ENCODE data around the gene A4GALT.
"Not testable (repeated sequence)": the region's sequence is repeated elsewhere in the genome, so short reads cannot be mapped to it uniquely, and the experiment has no call there.

Gene A4GALT

DNA sequence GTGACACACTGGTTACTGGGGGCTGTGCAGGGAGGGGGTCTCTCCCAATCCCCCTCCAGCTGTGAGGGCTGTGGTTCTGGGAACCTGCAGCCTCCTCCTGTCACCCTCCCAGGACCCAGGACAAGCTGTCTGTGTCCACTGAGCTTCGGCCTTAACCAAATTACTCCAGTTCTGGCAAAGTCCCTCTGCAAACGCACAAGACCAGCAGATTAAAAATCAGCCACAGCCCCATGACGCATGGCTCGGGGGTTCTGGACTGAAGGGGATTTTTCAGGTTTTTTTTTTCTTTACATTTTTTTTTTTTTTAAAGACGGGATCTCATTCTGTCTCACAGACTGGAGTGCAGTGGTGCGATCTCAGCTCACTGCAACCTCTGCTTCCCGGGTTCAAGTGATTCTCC is 32.2 kb upstream of the A4GALT start:
- no peaks in the 10 kb centered on the region for H3K27me3 ChIP-seq (ENCODE audit: low read depth)
- no peaks in the 10 kb centered on the region for H3K36me3 ChIP-seq (replicated peaks)
- no peaks in the 10 kb centered on the region for H3K4me1 ChIP-seq
- H3K9me3 ChIP-seq = no peaks in the 10 kb centered on the region; the same call in 1 of the 2 replicates
- no peak overlapping the region for H3K4me3 ChIP-seq
- in situ Hi-C loops (cut with MboI; ENCODE audit: low sequenced_read_pairs) = no loop called here
- DNase-seq (ENCODE audit: low spot score in 2 of 2) = no peak

DNA sequence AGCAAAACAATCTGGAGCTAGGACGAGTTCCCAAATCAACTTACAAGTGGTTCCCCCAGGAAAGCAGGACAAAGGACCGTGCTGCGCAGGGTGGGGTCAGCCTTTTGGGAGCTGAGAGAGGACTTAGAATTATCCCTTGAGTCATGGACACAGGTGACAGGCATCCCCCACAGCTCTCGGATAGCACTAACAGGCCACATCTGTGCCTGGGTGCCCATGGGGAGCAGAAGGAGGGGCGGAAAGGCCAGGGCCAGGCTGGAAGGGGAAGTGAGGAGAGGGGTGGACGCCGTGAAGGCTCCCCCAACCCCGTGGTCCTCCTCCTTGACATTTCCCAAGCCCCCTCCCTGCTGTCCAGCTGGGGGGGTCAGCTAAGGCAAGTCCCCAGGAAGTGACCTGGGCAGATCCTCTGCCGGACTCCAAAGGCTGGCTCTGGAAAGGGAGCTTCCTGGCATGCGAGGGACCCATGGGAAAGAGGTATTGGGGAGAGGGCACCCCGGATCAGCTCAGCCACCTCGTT is 31.6 kb upstream of the A4GALT start:
- in situ Hi-C loops (cut with MboI; ENCODE audit: low sequenced_read_pairs) = no loop called here

DNA sequence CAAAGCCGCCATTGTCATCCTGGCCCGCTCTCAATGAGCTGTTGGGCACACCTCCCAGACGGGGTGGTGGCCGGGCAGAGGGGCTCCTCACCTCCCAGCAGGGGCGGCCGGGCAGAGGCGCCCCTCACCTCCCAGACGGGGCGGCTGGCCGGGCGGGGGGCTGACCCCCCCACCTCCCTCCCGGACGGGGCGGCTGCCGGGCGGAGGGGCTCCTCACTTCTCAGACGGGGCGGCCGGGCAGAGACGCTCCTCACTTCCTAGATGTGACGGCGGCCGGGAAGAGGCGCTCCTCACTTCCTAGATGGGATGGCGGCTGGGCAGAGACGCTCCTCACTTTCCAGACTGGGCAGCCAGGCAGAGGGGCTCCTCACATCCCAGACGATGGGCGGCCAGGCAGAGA is 29.8 kb upstream of the A4GALT start:
- not testable (repeated sequence) for H3K4me3 ChIP-seq

More for the DNA sequence above, 31.6 kb upstream of the A4GALT start:
- DNase-seq (ENCODE audit: low spot score in 2 of 2) = no peak
- H3K4me3 ChIP-seq = no peak overlapping the region
- H3K36me3 ChIP-seq (replicated peaks) = no peaks in the 10 kb centered on the region
- no peaks in the 10 kb centered on the region for H3K4me1 ChIP-seq
- H3K27me3 ChIP-seq (ENCODE audit: low read depth) = no peaks in the 10 kb centered on the region
- no peaks in the 10 kb centered on the region; the same call in 1 of the 2 replicates for H3K9me3 ChIP-seq

DNA sequence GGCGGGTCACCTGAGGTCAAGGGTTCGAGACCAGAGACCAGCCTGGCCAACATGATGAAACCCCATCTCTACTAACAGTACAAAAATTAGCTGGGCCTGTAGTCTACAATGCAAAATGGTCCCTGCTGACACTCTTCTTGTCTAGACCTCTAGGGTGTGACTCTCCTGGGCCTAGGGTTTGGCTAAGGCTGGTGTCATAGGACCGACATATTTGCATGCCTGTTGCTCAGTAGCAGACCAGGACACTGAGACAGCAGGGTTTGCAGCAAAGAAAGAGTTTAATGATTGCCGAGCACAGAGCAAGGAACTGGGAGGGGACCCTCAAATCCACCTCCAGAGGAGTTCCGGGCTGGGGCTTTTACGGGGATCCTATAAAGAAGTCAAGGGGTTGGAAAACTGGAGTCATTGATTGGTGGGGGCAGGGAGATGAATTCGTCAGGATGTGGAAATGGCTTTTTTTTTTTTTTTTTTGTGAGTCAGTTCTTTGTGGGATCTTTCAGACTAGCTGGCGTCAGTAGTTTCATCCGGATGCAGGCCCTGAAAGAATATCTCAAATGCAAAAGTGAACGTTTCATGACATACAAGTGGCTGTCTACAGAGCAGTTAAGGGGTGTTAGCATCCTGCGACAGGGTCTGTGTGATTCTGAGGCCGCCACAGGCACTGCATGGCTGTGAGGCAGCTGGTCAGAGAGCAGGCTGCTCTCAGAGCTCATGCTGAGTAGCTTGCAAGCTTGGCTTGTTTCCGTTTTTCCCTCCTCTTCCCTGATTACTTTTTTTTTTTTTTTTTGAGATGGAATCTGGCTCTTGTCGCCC is 27.2 kb upstream of the A4GALT start:
- H3K4me1 ChIP-seq = peaks cover 18% of the 10 kb centered on the region
- no peaks in the 10 kb centered on the region for H3K27me3 ChIP-seq (ENCODE audit: low read depth)
- DNase-seq (ENCODE audit: low spot score in 2 of 2) = no peak

More for the DNA sequence above, 29.8 kb upstream of the A4GALT start:
- in situ Hi-C loops (cut with MboI; ENCODE audit: low sequenced_read_pairs); H3K4me1 ChIP-seq; H3K9me3 ChIP-seq; H3K27me3 ChIP-seq (ENCODE audit: low read depth); H3K36me3 ChIP-seq (replicated peaks); DNase-seq (ENCODE audit: low spot score in 2 of 2): not testable (repeated sequence)

DNA sequence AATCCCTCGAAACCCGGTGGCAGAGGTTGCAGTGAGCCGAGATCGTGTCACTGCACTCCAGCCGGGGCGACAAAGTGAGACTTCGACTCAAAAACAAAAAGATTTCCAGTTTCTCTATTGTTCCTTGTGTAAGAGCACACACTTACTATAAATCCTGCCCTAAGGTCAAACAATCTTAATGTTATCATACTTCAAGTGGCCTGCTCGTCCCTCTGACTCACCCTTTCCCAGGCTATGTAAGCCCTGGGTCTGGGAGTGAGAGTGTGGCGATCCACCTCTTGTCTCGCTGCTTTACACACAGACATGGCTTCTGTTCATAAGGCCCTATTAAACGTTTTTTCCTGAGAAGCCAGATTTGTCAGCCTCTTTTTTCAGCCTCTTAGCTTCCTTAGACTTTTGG is 24.4 kb upstream of the A4GALT start:
- Histone ChIP-seq H3K4me1 (peaks cover 34% of the 10 kb centered on the region), H3K27me3 (ENCODE audit: low read depth) (no peaks in the 10 kb centered on the region), H3K36me3 (replicated peaks) (no peaks in the 10 kb centered on the region), H3K9me3 (no peaks in the 10 kb centered on the region), H3K4me3 (no peak overlapping the region)
- peak; percentile 32 to 34 for DNase-seq (ENCODE audit: low spot score in 2 of 2)
- in situ Hi-C loops (cut with MboI; ENCODE audit: low sequenced_read_pairs) = no loop called here

More for the DNA sequence above, 27.2 kb upstream of the A4GALT start:
- in situ Hi-C loops (cut with MboI; ENCODE audit: low sequenced_read_pairs) = no loop called here
- H3K4me3 ChIP-seq = no peak overlapping the region
- H3K9me3 ChIP-seq = no peaks in the 10 kb centered on the region; the same call in 1 of the 2 replicates
- no peaks in the 10 kb centered on the region for H3K36me3 ChIP-seq (replicated peaks)

DNA sequence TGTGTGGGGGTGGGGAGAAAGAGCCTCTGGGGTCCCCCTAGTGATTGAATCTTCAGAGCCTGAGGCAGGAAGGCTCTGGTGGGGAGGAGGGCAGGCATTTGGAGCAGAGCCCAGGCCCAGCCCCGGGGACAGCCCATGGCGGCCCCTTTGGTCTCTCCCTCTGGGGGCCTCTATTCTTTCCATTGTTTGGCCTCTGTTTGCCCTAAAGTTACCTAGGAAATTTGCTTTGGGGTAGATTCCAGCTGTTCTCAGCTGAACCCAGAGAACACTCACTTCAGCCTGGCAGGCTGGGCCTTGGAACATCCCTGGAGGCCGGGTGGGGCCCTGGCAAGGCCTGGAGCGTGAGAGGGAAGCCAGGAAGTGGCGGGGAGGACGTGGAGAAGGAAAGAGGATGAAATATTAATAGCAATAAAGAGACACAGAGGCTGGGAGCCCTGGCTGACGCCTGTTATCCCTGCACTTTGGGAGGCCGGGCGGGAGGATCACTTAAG is 22.9 kb upstream of the A4GALT start:
- peak; percentile 21 to 59 for DNase-seq (ENCODE audit: low spot score in 2 of 2)
- no peaks in the 10 kb centered on the region for H3K27me3 ChIP-seq (ENCODE audit: low read depth)
- no peaks in the 10 kb centered on the region for H3K36me3 ChIP-seq (replicated peaks)
- H3K9me3 ChIP-seq = no peaks in the 10 kb centered on the region
- H3K4me3 ChIP-seq = no peak overlapping the region
- in situ Hi-C loops (cut with MboI; ENCODE audit: low sequenced_read_pairs) = no loop called here
- H3K4me1 ChIP-seq = peaks cover 44% of the 10 kb centered on the region

DNA sequence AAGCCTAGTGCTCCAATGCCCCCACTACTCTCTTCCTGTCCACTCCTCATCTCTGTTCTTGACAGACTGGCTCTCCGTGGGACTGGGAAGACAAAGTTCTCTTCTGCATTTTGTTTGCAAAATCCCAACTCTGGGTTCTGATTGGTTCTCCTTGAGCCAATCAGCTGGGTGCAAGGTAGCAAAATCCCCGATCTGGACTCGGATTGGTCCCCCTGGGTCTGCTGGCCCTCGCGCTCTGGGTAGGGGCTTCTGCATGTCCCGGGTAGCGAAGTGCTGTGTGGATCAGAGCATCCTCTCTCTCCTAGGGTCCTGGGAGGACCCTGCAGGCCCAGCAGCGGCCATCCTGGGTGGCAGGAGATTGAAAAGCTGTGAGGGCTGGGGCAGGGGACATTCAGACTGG is 22.3 kb upstream of the A4GALT start:
- H3K4me1 ChIP-seq = peaks cover 44% of the 10 kb centered on the region
- in situ Hi-C loops (cut with MboI; ENCODE audit: low sequenced_read_pairs) = no loop called here
- H3K27me3 ChIP-seq (ENCODE audit: low read depth) = no peaks in the 10 kb centered on the region
- no peak for DNase-seq (ENCODE audit: low spot score in 2 of 2)
- H3K4me3 ChIP-seq = no peak overlapping the region
- H3K36me3 ChIP-seq (replicated peaks) = no peaks in the 10 kb centered on the region
- no peaks in the 10 kb centered on the region for H3K9me3 ChIP-seq

DNA sequence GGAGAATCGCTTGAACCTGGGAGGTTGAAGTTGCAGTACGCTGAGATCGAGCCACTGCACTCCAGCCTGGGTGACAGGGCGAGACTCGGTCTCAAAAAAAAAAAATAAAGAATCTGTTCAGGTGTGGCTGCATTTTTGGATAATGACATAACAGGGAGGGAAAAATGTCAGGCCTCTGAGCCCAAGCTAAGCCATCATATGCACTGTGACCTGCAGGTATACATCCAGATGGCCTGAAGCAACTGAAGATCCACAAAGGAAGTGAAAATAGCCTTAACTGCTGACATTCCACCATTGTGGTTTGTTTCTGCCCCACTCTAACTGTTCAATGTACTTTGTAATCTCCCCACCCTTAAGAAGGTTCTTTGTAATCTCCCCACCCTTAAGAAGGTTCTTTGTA is 19.6 kb upstream of the A4GALT start:
- H3K36me3 ChIP-seq (replicated peaks); H3K4me3 ChIP-seq; in situ Hi-C loops (cut with MboI; ENCODE audit: low sequenced_read_pairs); H3K27me3 ChIP-seq (ENCODE audit: low read depth); H3K9me3 ChIP-seq: not testable (repeated sequence)
- DNase-seq (ENCODE audit: low spot score in 2 of 2) = peak; percentile 44 to 66
- peaks cover 43% of the 10 kb centered on the region for H3K4me1 ChIP-seq

DNA sequence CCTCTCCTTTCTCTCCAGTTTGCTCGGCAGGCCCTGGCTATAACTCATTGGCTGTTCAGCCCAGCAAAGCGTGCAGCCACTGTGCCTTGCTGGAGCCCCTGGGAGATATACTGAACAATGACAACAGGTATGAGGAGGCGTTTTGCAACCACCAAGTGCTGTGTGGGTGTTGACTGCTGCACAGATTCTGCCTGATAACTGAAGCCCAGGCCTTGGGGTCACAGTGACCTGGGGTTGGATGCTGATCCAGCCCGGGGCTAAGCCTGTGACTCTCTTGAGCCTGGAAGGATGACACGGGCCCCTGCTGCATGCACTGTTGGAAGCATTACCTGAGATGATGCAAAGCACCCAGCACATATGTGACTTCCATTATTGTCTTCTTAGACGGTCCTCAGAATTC is 13.7 kb upstream of the A4GALT start:
- Histone ChIP-seq H3K4me1 (peaks cover 3% of the 10 kb centered on the region), H3K9me3 (no peaks in the 10 kb centered on the region), H3K27me3 (ENCODE audit: low read depth) (no peaks in the 10 kb centered on the region), H3K4me3 (no peak overlapping the region), H3K36me3 (replicated peaks) (no peaks in the 10 kb centered on the region)
- in situ Hi-C loops (cut with MboI; ENCODE audit: low sequenced_read_pairs) = no loop called here
- no peak for DNase-seq (ENCODE audit: low spot score in 2 of 2)

DNA sequence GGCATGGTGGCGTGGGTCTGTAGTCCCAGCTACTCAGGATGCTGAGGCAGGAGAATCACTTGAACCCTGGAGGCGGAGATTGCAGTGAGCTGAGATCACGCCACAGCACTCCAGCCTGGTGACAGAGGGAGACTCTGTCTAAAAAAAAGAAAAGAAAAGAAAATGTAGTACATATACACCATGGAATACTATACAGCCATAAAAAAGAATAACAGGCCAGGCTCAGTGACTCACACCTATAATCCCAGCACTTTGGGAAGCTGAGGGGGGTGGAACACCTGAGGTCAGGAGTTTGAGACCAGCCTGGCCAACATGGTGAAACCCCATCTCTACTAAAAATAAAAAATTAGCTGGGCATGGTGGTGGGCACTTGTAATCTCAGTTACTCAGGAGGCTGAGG is 12.7 kb upstream of the A4GALT start:
- DNase-seq (ENCODE audit: low spot score in 2 of 2); H3K36me3 ChIP-seq (replicated peaks); H3K9me3 ChIP-seq; H3K27me3 ChIP-seq (ENCODE audit: low read depth); H3K4me3 ChIP-seq; in situ Hi-C loops (cut with MboI; ENCODE audit: low sequenced_read_pairs); H3K4me1 ChIP-seq: not testable (repeated sequence)

DNA sequence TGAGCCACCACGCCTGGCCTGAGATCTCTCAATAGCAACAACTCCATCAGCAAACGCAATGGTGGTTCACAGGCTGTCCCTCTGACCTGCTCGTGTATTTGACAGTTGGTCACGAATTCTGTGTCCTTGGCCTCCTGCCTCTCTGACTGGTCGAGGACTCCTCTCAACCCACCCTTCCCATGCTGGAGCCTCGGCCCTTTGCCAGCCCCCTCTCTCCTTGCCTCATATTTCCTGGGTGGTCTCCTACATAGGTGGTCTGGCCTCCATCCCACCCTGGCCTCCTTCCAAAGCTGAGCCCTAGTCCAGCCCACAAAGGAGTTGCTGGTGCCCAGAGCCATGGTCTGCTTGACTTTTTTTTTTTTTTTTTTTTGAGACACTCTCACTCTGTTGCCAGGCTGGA is 11.4 kb upstream of the A4GALT start:
- Histone ChIP-seq H3K4me1 (peaks cover 3% of the 10 kb centered on the region), H3K9me3 (no peaks in the 10 kb centered on the region), H3K27me3 (ENCODE audit: low read depth) (no peaks in the 10 kb centered on the region), H3K4me3 (no peak overlapping the region), H3K36me3 (replicated peaks) (no peaks in the 10 kb centered on the region)
- DNase-seq (ENCODE audit: low spot score in 2 of 2) = no peak
- in situ Hi-C loops (cut with MboI; ENCODE audit: low sequenced_read_pairs) = no loop called here

DNA sequence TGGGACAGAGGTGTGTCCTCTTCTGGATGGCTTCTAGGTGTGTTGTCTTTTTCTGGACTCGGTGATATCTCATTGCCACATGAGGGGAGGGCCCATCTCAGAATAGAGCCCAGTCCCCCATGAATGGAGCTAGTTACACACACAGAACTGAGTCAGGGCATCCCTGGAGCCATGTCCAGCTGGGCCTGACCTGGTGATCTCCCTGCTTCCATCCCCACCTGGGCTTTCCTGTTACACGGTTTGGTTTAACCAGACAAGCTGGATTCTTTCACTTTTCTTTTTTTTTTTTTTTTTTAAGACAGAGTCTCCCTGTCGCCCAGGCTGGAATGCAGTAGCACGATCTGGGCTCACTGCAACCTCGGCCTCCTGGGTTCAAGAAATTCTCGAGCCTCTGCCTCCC is 6.1 kb upstream of the A4GALT start:
- no peak for DNase-seq (ENCODE audit: low spot score in 2 of 2)
- in situ Hi-C loops (cut with MboI; ENCODE audit: low sequenced_read_pairs) = no loop called here
- peaks cover 3% of the 10 kb centered on the region for H3K4me1 ChIP-seq
- H3K9me3 ChIP-seq = no peaks in the 10 kb centered on the region
- H3K4me3 ChIP-seq = no peak overlapping the region
- no peaks in the 10 kb centered on the region for H3K27me3 ChIP-seq (ENCODE audit: low read depth)
- H3K36me3 ChIP-seq (replicated peaks) = no peaks in the 10 kb centered on the region

DNA sequence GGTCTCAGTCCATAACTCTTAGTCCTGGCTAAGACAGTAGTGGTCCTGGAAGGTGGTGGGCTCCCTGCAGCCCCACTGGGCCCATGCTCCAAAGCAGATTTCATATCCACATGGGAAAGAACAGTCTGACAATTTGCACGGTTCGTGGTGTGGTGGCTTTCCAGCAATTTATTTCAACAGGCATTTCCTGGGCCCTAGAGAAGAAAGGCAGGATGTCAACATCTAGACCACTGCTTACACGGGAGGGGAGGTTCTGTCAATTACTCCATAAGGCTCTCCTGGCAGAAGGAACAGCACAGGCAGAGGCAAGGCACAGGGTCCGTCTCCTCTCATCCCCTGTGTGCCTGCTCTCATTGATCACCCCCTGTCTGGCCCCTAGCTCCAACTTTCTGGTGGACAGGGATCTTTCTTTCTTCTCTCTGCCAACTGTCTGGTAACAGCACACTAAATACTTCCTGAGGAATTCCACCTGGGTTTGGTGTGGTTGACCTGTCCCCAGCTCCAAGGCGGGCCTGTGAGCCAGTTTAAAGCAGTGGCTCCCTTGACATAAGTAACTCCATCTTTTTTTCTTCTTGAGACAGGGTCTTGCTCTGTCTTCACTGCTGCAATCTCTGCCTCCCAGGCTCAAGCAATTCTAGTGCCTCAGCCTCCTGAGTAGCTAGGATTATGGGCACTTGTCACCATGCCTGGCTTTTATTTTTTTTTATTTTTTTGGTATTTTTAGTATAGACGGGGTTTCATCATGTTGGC is 5.1 kb upstream of the A4GALT start:
- no peaks in the 10 kb centered on the region for H3K9me3 ChIP-seq
- in situ Hi-C loops (cut with MboI; ENCODE audit: low sequenced_read_pairs) = no loop called here
- H3K27me3 ChIP-seq (ENCODE audit: low read depth) = no peaks in the 10 kb centered on the region
- H3K4me1 ChIP-seq = peaks cover 3% of the 10 kb centered on the region
- no peaks in the 10 kb centered on the region for H3K36me3 ChIP-seq (replicated peaks)
- H3K4me3 ChIP-seq = no peak overlapping the region
- DNase-seq (ENCODE audit: low spot score in 2 of 2) = no peak

DNA sequence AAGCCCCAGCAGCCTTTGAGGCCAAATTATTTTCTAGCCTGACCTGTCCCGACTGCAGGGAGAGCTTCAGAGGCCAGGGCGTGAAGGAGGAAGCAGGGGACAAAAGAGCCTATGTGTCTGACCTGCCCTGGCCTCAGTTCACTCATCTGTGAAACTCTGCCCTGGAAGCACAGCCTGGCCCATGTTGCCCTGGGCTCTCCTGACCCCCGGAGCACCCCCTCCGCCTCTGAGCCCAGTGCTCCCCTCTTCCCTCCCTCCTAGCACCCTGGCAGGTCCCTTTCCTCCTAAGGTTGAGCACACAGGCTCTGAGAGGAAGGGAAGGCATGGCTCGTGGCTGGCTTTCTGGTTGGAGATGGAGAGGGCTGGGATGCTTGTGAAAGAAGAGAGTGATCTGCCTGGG is 3.4 kb upstream of the A4GALT start:
- Histone ChIP-seq H3K27me3 (ENCODE audit: low read depth) (no peaks in the 10 kb centered on the region), H3K4me1 (peaks cover 9% of the 10 kb centered on the region), H3K36me3 (replicated peaks) (no peaks in the 10 kb centered on the region), H3K4me3 (no peak overlapping the region), H3K9me3 (no peaks in the 10 kb centered on the region)
- DNase-seq (ENCODE audit: low spot score in 2 of 2) = no peak
- in situ Hi-C loops (cut with MboI; ENCODE audit: low sequenced_read_pairs) = no loop called here

Measured in HAP-1 (cell line).